ENCODE measurements around the gene GMPS. TPM values are rescaled to one million over a fixed set of nuclear protein-coding genes. Genes with fewer than 3 reads are reported as not detected.
"Not testable (repeated sequence)": the region's sequence is repeated elsewhere in the genome, so short reads cannot be mapped to it uniquely, and the experiment has no call there.

Gene GMPS
- total RNA-seq, 2 donors from 2014 or later = 30.2 to 31.8 TPM

- no peaks in the 10 kb centered on the region for H3K27me3 ChIP-seq (replicated peaks; ENCODE audit: insufficient read depth)
- ATAC-seq (ENCODE audit: insufficient number of reproducible peaks, low FRiP score, low read depth) = no peak
- TF ChIP-seq CTCF (IDR thresholded peaks at IDR 0.05) = no peak
- no peak overlapping the region for H3K4me3 ChIP-seq
- H3K36me3 ChIP-seq = peaks cover 7% of the 10 kb centered on the region
- H3K9me3 ChIP-seq = no peaks in the 10 kb centered on the region
- no peak overlapping the region for H3K27ac ChIP-seq
- peaks cover 65 to 67% of the 10 kb centered on the region in 2 donors for H3K4me1 ChIP-seq (ENCODE audit: control insufficient read depth in 1 of 2, low read depth in 2 of 2)
- no peak for DNase-seq (ENCODE audit: low spot score)
These were observed 22.5 kb upstream of the GMPS start for GRCh38 chr3:155847993-155848392.

- peaks cover 61 to 68% of the 10 kb centered on the region in 2 donors for H3K4me1 ChIP-seq (ENCODE audit: control insufficient read depth in 1 of 2, low read depth in 2 of 2)
- ATAC-seq (ENCODE audit: insufficient number of reproducible peaks, low FRiP score, low read depth); H3K36me3 ChIP-seq; H3K27me3 ChIP-seq (replicated peaks; ENCODE audit: insufficient read depth); DNase-seq (ENCODE audit: low spot score); H3K27ac ChIP-seq; H3K4me3 ChIP-seq; H3K9me3 ChIP-seq: not testable (repeated sequence)
These were observed 21.0 kb upstream of the GMPS start for GRCh38 chr3:155849404-155849803.

GRCh38 chr3:155852341-155852740 lies 18.1 kb upstream of the GMPS start:
- DNase-seq (ENCODE audit: low spot score) = no peak
- H3K4me1 ChIP-seq (ENCODE audit: control insufficient read depth in 1 of 2, low read depth in 2 of 2) = peaks cover 49% of the 10 kb centered on the region in 2 donors
- peak overlapping the region; percentile 84 for H3K4me3 ChIP-seq
- no peaks in the 10 kb centered on the region for H3K9me3 ChIP-seq
- TF ChIP-seq CTCF (IDR thresholded peaks at IDR 0.05) = no peak
- no peak overlapping the region for H3K27ac ChIP-seq
- H3K36me3 ChIP-seq = peaks cover 7% of the 10 kb centered on the region
- ATAC-seq (ENCODE audit: insufficient number of reproducible peaks, low FRiP score, low read depth) = no peak
- H3K27me3 ChIP-seq (replicated peaks; ENCODE audit: insufficient read depth) = no peaks in the 10 kb centered on the region

GRCh38 chr3:155853214-155854140 lies 17.0 kb upstream of the GMPS start:
- H3K4me1 ChIP-seq (ENCODE audit: control insufficient read depth in 1 of 2, low read depth in 2 of 2) = peaks cover 42 to 44% of the 10 kb centered on the region in 2 donors
- no peak for TF ChIP-seq CTCF (IDR thresholded peaks at IDR 0.05)
- H3K4me3 ChIP-seq = peak overlapping the region; percentile 84
- H3K9me3 ChIP-seq = no peaks in the 10 kb centered on the region
- ATAC-seq (ENCODE audit: insufficient number of reproducible peaks, low FRiP score, low read depth) (no peak), DNase-seq (ENCODE audit: low spot score) (no peak)
- H3K27me3 ChIP-seq (replicated peaks; ENCODE audit: insufficient read depth) = no peaks in the 10 kb centered on the region
- peaks cover under 1% of the 10 kb centered on the region for H3K36me3 ChIP-seq
- peak overlapping the region; percentile 89 to 91 for H3K27ac ChIP-seq

GRCh38 chr3:155854141-155854940 lies 16.1 kb upstream of the GMPS start, which contains the start of gene SLC33A1:
Gene SLC33A1 (minus strand): TSS chr3:155854427. CDS start chr3:155853997, 430 bp downstream.
- DNase-seq (ENCODE audit: low spot score) (peak; percentile 95), ATAC-seq (ENCODE audit: insufficient number of reproducible peaks, low FRiP score, low read depth) (peak; percentile 99)
- H3K27ac ChIP-seq = peak within 1 kb of the TSS; percentile 89 to 91
- TF ChIP-seq CTCF (IDR thresholded peaks at IDR 0.05) = no peak
- peaks cover 35 to 36% of the 10 kb centered on the region in 2 donors for H3K4me1 ChIP-seq (ENCODE audit: control insufficient read depth in 1 of 2, low read depth in 2 of 2)
- no peaks in the 10 kb centered on the region for H3K36me3 ChIP-seq
- no peaks in the 10 kb centered on the region for H3K9me3 ChIP-seq
- H3K27me3 ChIP-seq (replicated peaks; ENCODE audit: insufficient read depth) = no peaks in the 10 kb centered on the region
- H3K4me3 ChIP-seq = peak within 1 kb of the TSS; percentile 84
